Immature natural killer cell (primary cell): ENCODE measurements around the gene ZER1. TPM values are rescaled to one million over a fixed set of nuclear protein-coding genes. Genes with fewer than 3 reads are reported as not detected.
A peak's percentile ranks its signal among the peaks of the same experiment; 100 is the strongest.

Source experiments
- DNase-seq, 3 donors: peaks; one replicate each; pipeline ENCODE4 v3.0.0; 2022; ENCODE audit warnings: mixed read lengths in 1 of 3
- H3K27ac Mint-ChIP-seq, 6 donors: one replicate each; pipeline ENCODE4 v1.8.0; 2020; ENCODE audit warnings: mixed read lengths in 6 of 6, mild to moderate bottlenecking in 5 of 6, inconsistent platforms in 4 of 6, moderate library complexity in 3 of 6
- H3K27me3 Mint-ChIP-seq, 3 donors: one replicate each; pipeline ENCODE4 v1.8.0; 2020 to 2021; ENCODE audit warnings: low read depth in 3 of 3, mild to moderate bottlenecking in 3 of 3, mixed read lengths in 3 of 3, moderate library complexity in 3 of 3, inconsistent platforms in 1 of 3
- H3K36me3 Mint-ChIP-seq, 3 donors: one replicate each; pipeline ENCODE4 v1.8.0; 2020; ENCODE audit warnings: mixed read lengths in 3 of 3, inconsistent platforms in 2 of 3, mild to moderate bottlenecking in 2 of 3
- H3K4me1 Mint-ChIP-seq, 2 donors: one replicate each; pipeline ENCODE4 v1.8.0; 2020; ENCODE audit warnings: inconsistent platforms in 2 of 2, mild to moderate bottlenecking in 2 of 2, mixed read lengths in 2 of 2, moderate library complexity in 1 of 2
- H3K4me3 Mint-ChIP-seq, 5 donors: one replicate each; pipeline ENCODE4 v1.8.0; 2020; ENCODE audit warnings: mild to moderate bottlenecking in 5 of 5, mixed read lengths in 5 of 5, inconsistent platforms in 3 of 5, moderate library complexity in 3 of 5
- H3K9me3 Mint-ChIP-seq, 6 donors: one replicate each; pipeline ENCODE4 v1.8.0; 2020; ENCODE audit warnings: mild to moderate bottlenecking in 6 of 6, mixed read lengths in 6 of 6, inconsistent platforms in 4 of 6, moderate library complexity in 3 of 6
- polyA plus RNA-seq, 3 donors: library from polyadenylated mRNA; unstranded; fragments of 300-500 nt; fragmentation: Illumina TruSeq; gene quantifications; one replicate each; pipeline ENCODE4 v1.2.3, GENCODE V29; 2021

The ZER1 gene
- 10 to 100 TPM; 28.5 to 51.5 (median 43.0) TPM for polyA plus RNA-seq

GRCh38 chr9:128771745-128772519, at the start of gene ZER1:
TSS of gene ZER1 (minus strand) at chr9:128771927. CDS start at chr9:128755565, 16,362 bp downstream.
- DNase-seq = peak; percentile 92 to 94 (median 92)
- peaks cover 0 to 2% (median 0%) of the 10 kb centered on the region in 6 donors for H3K9me3 Mint-ChIP-seq
- peaks cover 2 to 8% (median 4%) of the 10 kb centered on the region in 3 donors for H3K27me3 Mint-ChIP-seq
- H3K36me3 Mint-ChIP-seq = peaks cover 0 to 4% (median 4%) of the 10 kb centered on the region in 3 donors
- H3K4me1 Mint-ChIP-seq = peaks cover 27 to 39% of the 10 kb centered on the region in 2 donors
- peak within 1 kb of the TSS; percentile 93 to 99 (median 99) for H3K27ac Mint-ChIP-seq
- peak within 1 kb of the TSS; percentile 96 to 98 (median 97) for H3K4me3 Mint-ChIP-seq

DNA sequence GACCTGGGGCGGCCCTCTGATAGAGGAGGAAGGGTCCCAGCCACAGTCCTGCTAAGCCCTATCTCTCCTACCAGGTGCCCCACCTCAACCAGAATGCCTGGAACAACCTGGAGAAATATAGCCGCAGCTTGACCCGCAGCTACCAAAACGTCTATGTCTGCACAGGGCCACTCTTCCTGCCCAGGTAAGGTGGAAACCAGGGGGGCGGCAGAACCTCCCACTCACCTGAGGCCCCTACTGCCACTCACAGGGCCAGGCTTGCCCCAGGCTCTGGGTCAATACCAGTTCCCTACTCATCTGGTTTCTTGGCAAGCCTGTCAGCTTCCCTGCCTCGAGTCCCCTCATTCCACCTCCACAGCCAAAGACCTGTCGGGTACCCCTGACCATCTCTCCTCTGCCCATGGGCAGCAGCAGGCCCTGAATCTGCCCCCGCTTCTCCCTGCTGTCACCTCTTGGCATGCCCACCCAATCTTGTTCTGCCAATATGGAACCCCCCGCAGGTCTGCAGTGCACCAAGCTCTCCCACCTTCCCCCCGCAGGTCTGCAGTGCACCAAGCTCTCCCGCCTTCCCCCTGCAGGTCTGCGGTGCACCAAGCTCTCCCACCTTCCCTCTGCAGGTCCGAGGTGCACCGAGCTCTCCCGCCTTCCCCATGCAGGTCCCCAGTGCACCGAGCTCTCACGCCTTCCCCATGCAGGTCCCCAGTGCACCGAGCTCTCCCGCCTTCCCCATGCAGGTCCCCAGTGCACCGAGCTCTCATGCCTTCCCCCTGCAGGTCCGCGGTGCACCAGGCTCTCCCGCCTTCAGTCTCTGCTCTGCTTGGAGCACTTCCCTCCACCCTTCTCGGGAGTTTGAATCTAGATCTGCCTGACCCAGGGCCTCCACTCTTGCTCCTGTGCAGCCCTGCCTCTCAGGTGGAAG, 49.2 kb upstream of the ZER1 start:
- Mint-ChIP-seq H3K4me1 (peaks cover 14 to 18% of the 10 kb centered on the region in 2 donors), H3K4me3 (peak overlapping the region; percentile 14 to 86 (median 33)), H3K27me3 (peaks cover 2 to 9% (median 5%) of the 10 kb centered on the region in 3 donors), H3K27ac (peak overlapping the region in 2 of 6 donors; percentile 17 to 40), H3K36me3 (peaks cover 0 to 11% (median 3%) of the 10 kb centered on the region in 3 donors), H3K9me3 (no peaks in the 10 kb centered on the region)
- no peak for DNase-seq

DNA sequence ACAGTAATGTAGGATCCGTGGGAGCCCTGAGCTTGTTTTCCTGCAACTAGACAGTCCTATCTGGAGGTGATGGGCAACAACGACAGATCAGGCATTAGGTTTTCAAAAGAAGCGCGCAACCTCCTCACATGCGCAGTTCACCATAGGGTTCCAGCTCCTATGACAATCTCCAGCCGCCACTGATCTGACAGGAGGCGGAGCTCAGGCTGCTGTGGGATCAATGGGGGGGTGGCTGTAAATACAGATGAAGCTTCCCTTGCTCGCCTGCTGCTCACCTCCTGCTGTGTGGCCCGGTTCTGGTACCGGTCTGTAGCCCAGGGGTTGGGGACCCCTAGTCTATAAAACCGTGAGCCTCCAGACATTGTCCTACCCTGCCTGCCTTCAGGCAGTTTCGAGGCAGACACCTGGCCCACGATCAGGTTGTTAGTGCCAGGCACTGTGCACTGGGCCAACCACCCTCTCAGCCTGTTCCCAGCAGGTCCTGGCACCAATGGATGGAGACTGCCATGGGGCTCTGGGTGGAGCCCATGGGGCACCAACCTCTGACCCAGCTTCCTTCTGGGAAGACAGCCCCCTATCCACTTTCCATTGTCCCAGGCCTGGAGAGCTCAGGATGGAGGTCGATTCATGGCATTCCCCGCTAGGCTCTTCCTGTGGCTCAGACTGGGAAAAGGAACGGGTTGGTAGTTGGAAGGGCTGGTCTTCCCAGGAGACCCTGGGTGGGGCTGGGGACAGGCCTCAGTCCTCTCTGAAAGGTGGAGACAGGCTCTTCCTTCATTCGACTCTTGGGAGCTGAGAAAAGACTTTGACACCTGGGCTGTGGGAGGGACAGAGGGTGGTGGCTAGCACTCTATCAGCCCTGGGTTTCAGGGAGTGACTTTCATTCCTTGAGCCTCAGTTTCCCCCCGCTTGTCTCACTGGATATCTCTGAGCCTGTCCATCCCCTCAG, 48.3 kb upstream of the ZER1 start:
- H3K36me3 Mint-ChIP-seq = peaks cover 0 to 6% (median 3%) of the 10 kb centered on the region in 3 donors
- H3K27ac Mint-ChIP-seq = peak overlapping the region in 3 of 6 donors; percentile 39 to 85 (median 49)

GRCh38 chr9:128818839-128819715, 47.4 kb upstream of the ZER1 start:
- Mint-ChIP-seq H3K9me3 (no peaks in the 10 kb centered on the region), H3K27ac (peak overlapping the region; percentile 5 to 87 (median 64)), H3K36me3 (peaks cover 0 to 3% (median 2%) of the 10 kb centered on the region in 3 donors), H3K27me3 (peaks cover 2 to 9% (median 5%) of the 10 kb centered on the region in 3 donors), H3K4me1 (peaks cover 14 to 18% of the 10 kb centered on the region in 2 donors), H3K4me3 (peak overlapping the region; percentile 79 to 86 (median 85))
- DNase-seq = no peak

More for the DNA sequence above, 48.3 kb upstream of the ZER1 start:
- H3K27me3 Mint-ChIP-seq = peaks cover 2 to 9% (median 5%) of the 10 kb centered on the region in 3 donors
- no peak for DNase-seq
- no peaks in the 10 kb centered on the region for H3K9me3 Mint-ChIP-seq
- peak overlapping the region; percentile 33 to 86 (median 84) for H3K4me3 Mint-ChIP-seq
- peaks cover 14 to 18% of the 10 kb centered on the region in 2 donors for H3K4me1 Mint-ChIP-seq

- H3K36me3 Mint-ChIP-seq = peaks cover 0 to 3% (median 2%) of the 10 kb centered on the region in 3 donors
- DNase-seq = peak; percentile 98
- H3K27ac Mint-ChIP-seq = peak within 1 kb of the TSS; percentile 78 to 94 (median 91)
- H3K27me3 Mint-ChIP-seq = peaks cover 2 to 9% (median 5%) of the 10 kb centered on the region in 3 donors
- no peaks in the 10 kb centered on the region for H3K9me3 Mint-ChIP-seq
- H3K4me1 Mint-ChIP-seq = peaks cover 14 to 18% of the 10 kb centered on the region in 2 donors
- peak within 1 kb of the TSS; percentile 86 to 95 (median 91) for H3K4me3 Mint-ChIP-seq
These were observed 46.5 kb upstream of the ZER1 start, which contains the start of gene ENDOG for GRCh38 chr9:128818099-128818838. TSS of gene ENDOG (plus strand) at chr9:128818500. CDS start at chr9:128818685, 185 bp downstream.

GRCh38 chr9:128810873-128811272, 39.1 kb upstream of the ZER1 start:
- Mint-ChIP-seq H3K4me3 (no peak overlapping the region), H3K9me3 (no peaks in the 10 kb centered on the region), H3K36me3 (peaks cover 0 to 5% (median 0%) of the 10 kb centered on the region in 3 donors), H3K4me1 (no peaks in the 10 kb centered on the region), H3K27ac (peak overlapping the region in 1 of 6 donors; percentile 48), H3K27me3 (no peaks in the 10 kb centered on the region)
- DNase-seq = no peak

DNA sequence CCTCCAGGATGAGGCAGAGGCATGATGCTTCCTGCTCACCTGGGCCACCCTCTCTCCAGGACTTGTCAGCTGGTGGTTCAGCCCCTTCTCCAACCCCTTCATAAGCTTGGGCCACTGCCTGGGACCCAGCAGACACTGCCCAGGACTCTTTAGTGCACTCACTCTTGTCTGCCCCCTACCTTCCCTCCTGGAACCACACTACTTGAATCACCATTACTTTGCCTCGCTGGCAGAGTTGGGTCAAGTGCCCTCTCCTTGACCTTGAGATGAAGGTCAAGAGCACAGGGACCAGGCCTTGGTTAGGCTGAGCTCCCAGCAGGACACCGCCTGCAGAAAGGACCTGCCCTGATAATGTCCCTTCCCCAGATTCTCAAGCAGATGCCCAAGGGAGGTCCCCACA, 38.1 kb upstream of the ZER1 start:
- Mint-ChIP-seq H3K36me3 (peaks cover 0 to 5% (median 0%) of the 10 kb centered on the region in 3 donors), H3K4me3 (no peak overlapping the region), H3K4me1 (no peaks in the 10 kb centered on the region), H3K27me3 (peaks cover 0 to 1% (median 0%) of the 10 kb centered on the region in 3 donors), H3K27ac (peak overlapping the region in 2 of 6 donors; percentile 37 to 58), H3K9me3 (no peaks in the 10 kb centered on the region)
- DNase-seq = no peak

GRCh38 chr9:128809036-128809599, 37.4 kb upstream of the ZER1 start:
- no peaks in the 10 kb centered on the region for H3K9me3 Mint-ChIP-seq
- peaks cover 0 to 5% (median 0%) of the 10 kb centered on the region in 3 donors for H3K36me3 Mint-ChIP-seq
- peaks cover 0 to 1% (median 0%) of the 10 kb centered on the region in 3 donors for H3K27me3 Mint-ChIP-seq
- no peaks in the 10 kb centered on the region for H3K4me1 Mint-ChIP-seq
- no peak overlapping the region for H3K27ac Mint-ChIP-seq
- no peak for DNase-seq
- no peak overlapping the region for H3K4me3 Mint-ChIP-seq

GRCh38 chr9:128808543-128808942, 36.8 kb upstream of the ZER1 start:
- H3K27me3 Mint-ChIP-seq = peaks cover 0 to 1% (median 0%) of the 10 kb centered on the region in 3 donors
- H3K9me3 Mint-ChIP-seq = no peaks in the 10 kb centered on the region
- no peak for DNase-seq
- no peaks in the 10 kb centered on the region for H3K4me1 Mint-ChIP-seq
- peaks cover 3 to 10% (median 4%) of the 10 kb centered on the region in 3 donors for H3K36me3 Mint-ChIP-seq
- H3K27ac Mint-ChIP-seq = peak overlapping the region in 2 of 6 donors; percentile 35 to 56
- H3K4me3 Mint-ChIP-seq = no peak overlapping the region

GRCh38 chr9:128807827-128808226, 36.1 kb upstream of the ZER1 start:
- H3K27ac Mint-ChIP-seq = peak overlapping the region in 2 of 6 donors; percentile 34 to 46
- H3K27me3 Mint-ChIP-seq = peaks cover 0 to 1% (median 0%) of the 10 kb centered on the region in 3 donors
- peaks cover 6 to 18% (median 7%) of the 10 kb centered on the region in 3 donors for H3K36me3 Mint-ChIP-seq

GRCh38 chr9:128805661-128806060, 33.9 kb upstream of the ZER1 start:
- Mint-ChIP-seq H3K27ac (no peak overlapping the region), H3K9me3 (no peaks in the 10 kb centered on the region), H3K4me1 (no peaks in the 10 kb centered on the region), H3K4me3 (no peak overlapping the region), H3K36me3 (peaks cover 7 to 28% (median 10%) of the 10 kb centered on the region in 3 donors), H3K27me3 (peaks cover 0 to 4% (median 0%) of the 10 kb centered on the region in 3 donors)
- no peak for DNase-seq

More at GRCh38 chr9:128807827-128808226, 36.1 kb upstream of the ZER1 start:
- no peak overlapping the region for H3K4me3 Mint-ChIP-seq
- no peaks in the 10 kb centered on the region for H3K9me3 Mint-ChIP-seq
- H3K4me1 Mint-ChIP-seq = no peaks in the 10 kb centered on the region
- no peak for DNase-seq
